Stomach (tissue), 19 donors: ENCODE data around the gene ESPN. TPM values are rescaled to one million over a fixed set of nuclear protein-coding genes. Genes with fewer than 3 reads are reported as not detected.

Experiments used
- DNase-seq, 2 donors: peaks; one replicate each; pipeline versions ENCODE4 v3.0.0 to v3.0.0-alpha.2; 2013 to 2019
- H3K27ac ChIP-seq, 5 donors: fragments of 200-600 bp in 4 of 5; sonication (generic) in 4 of 5; one replicate each; pipeline ENCODE4 v1.5.1; 2013 to 2019; ENCODE audit warnings: mild to moderate bottlenecking in 1 of 5, moderate library complexity in 1 of 5
- H3K27me3 ChIP-seq, 3 donors: fragments of 200-600 bp; sonication (generic); one replicate each; pipeline ENCODE4 v1.5.1; 2017 to 2019; ENCODE audit warnings: mixed run types in 1 of 3
- H3K36me3 ChIP-seq, 4 donors: fragments of 200-600 bp; sonication (generic); 1 replicate in 3 of 4; 2 replicates in 1 of 4; pipeline ENCODE4 v1.5.1; 2016 to 2019
- H3K4me1 ChIP-seq, 4 donors: fragments of 200-600 bp; sonication (generic); one replicate each; pipeline ENCODE4 v1.5.1; 2016 to 2019
- H3K4me3 ChIP-seq, 4 donors: fragments of 200-600 bp; sonication (generic) in 3 of 4; one replicate each; pipeline ENCODE4 v1.5.1; 2016 to 2019; ENCODE audit warnings: mild to moderate bottlenecking in 1 of 4
- H3K9me3 ChIP-seq, 4 donors: fragments of 200-600 bp; sonication (generic); one replicate each; pipeline ENCODE4 v1.5.1; 2016 to 2019
- EP300 ChIP-seq: sonication (generic); formaldehyde crosslinking; IDR thresholded peaks from one replicate; pipeline ENCODE4 v1.6.1; 2017; ENCODE audit warnings: antibody characterized with exemption
- POLR2A ChIP-seq, 4 donors: fragments of 450-650 bp; IDR thresholded peaks; one replicate each; pipeline ENCODE4 v1.6.1; 2016; ENCODE audit warnings: antibody characterized with exemption in 4 of 4, control low read depth in 2 of 4, mild to moderate bottlenecking in 1 of 4, moderate library complexity in 1 of 4
- POLR2AphosphoS5 ChIP-seq, 3 donors: sonication (generic); formaldehyde crosslinking; IDR thresholded peaks; one replicate each; pipeline ENCODE4 v1.6.1; 2016; ENCODE audit warnings: antibody characterized with exemption in 3 of 3
- WGBS, 5 donors: extraction: QIAGEN DNeasy Blood & Tissue Kit in 3 of 5; methylation state at CpG; one replicate each; pipeline versions ENCODE4 v1.1.5 to v1.1.7; 2013 to 2018; 5-methylcytosine and 5-hydroxymethylcytosine counted together
- intact Hi-C: fragments of 100-400 bp; cut with DNase I; formaldehyde crosslinking; loops from one replicate; pipeline ENCODE4 v1.15.1; 2023; ENCODE audit warnings: low total_unique reads
- long read RNA-seq, 10 donors: transcript quantifications; one replicate each; lab custom pipeline, GENCODE V29; 2026
- polyA plus RNA-seq, 3 donors: library from polyadenylated mRNA; stranded (reverse); fragments of 200-250 nt; gene quantifications; one replicate each; pipeline ENCODE4 v1.2.3, GENCODE V29; 2013
- total RNA-seq, 5 donors: library from RNA; depleted of rRNA; stranded (reverse); fragments of >200 nt; gene quantifications; one replicate each; pipeline versions ENCODE4 v1.1.0 to v1.2.3, GENCODE V29; 2014 to 2016
- TF ChIP-seq, protein P1 (sequence below), 7 experiments: fragments of 450-650 bp in 4 of 7; fragments of 200-600 bp in 3 of 7; sonication (generic) in 3 of 7; IDR thresholded peaks; one replicate each; pipeline ENCODE4 v1.5.1; 2016 to 2019; ENCODE audit warnings: antibody characterized with exemption in 7 of 7, control low read depth in 2 of 7, mild to moderate bottlenecking in 1 of 7
- donor health status: healthy with polysubstance abuse.
- donor health status: Bipolar disorder and iron deficiency.
- donor health status: healthy.

Gene ESPN, protein sequence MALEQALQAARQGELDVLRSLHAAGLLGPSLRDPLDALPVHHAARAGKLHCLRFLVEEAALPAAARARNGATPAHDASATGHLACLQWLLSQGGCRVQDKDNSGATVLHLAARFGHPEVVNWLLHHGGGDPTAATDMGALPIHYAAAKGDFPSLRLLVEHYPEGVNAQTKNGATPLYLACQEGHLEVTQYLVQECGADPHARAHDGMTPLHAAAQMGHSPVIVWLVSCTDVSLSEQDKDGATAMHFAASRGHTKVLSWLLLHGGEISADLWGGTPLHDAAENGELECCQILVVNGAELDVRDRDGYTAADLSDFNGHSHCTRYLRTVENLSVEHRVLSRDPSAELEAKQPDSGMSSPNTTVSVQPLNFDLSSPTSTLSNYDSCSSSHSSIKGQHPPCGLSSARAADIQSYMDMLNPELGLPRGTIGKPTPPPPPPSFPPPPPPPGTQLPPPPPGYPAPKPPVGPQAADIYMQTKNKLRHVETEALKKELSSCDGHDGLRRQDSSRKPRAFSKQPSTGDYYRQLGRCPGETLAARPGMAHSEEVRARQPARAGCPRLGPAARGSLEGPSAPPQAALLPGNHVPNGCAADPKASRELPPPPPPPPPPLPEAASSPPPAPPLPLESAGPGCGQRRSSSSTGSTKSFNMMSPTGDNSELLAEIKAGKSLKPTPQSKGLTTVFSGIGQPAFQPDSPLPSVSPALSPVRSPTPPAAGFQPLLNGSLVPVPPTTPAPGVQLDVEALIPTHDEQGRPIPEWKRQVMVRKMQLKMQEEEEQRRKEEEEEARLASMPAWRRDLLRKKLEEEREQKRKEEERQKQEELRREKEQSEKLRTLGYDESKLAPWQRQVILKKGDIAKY
- total RNA-seq, result 10 to 100 TPM in 1 of 5 donors, 1 to 10 TPM in 2, not detected in 2; 1.8 to 68.4 (median 4.9) TPM
- polyA plus RNA-seq, result 10 to 100 TPM in 1 of 3 donors, 1 to 10 TPM in 2; 1.5 to 18.0 (median 4.7) TPM
- long read RNA-seq, donor 1, result 0 reads
- long read RNA-seq, donor 2, result 0 reads
- long read RNA-seq, donor 3, partial matches to known transcripts, result 0 of 1 reads
- long read RNA-seq, donor 3, other reads (novel, unspliced or antisense), result 0 of 1 reads
- long read RNA-seq, donor 4, result 0 reads
- long read RNA-seq, donor 5, result 0 reads
- long read RNA-seq, donor 6, result 0 reads
- long read RNA-seq, donor 7, result 0 reads
- long read RNA-seq, donor 8, result 0 reads
- long read RNA-seq, donor 9, result 0 reads
- long read RNA-seq, donor 10, result 0 reads

- TF ChIP-seq POLR2A (IDR thresholded peaks at IDR 0.05) (no peak), POLR2AphosphoS5 (IDR thresholded peaks at IDR 0.05) (no peak), EP300 (no peak)
- TF ChIP-seq, protein P1, sequence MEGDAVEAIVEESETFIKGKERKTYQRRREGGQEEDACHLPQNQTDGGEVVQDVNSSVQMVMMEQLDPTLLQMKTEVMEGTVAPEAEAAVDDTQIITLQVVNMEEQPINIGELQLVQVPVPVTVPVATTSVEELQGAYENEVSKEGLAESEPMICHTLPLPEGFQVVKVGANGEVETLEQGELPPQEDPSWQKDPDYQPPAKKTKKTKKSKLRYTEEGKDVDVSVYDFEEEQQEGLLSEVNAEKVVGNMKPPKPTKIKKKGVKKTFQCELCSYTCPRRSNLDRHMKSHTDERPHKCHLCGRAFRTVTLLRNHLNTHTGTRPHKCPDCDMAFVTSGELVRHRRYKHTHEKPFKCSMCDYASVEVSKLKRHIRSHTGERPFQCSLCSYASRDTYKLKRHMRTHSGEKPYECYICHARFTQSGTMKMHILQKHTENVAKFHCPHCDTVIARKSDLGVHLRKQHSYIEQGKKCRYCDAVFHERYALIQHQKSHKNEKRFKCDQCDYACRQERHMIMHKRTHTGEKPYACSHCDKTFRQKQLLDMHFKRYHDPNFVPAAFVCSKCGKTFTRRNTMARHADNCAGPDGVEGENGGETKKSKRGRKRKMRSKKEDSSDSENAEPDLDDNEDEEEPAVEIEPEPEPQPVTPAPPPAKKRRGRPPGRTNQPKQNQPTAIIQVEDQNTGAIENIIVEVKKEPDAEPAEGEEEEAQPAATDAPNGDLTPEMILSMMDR (IDR thresholded peaks at IDR 0.05), result no peak
- H3K36me3 ChIP-seq, result no peaks in the 10 kb centered on the region
- peaks cover 39 to 65% (median 59%) of the 10 kb centered on the region in 4 donors for H3K4me1 ChIP-seq
- no peak within 1 kb of the TSS for H3K27ac ChIP-seq
- peaks cover 21 to 100% (median 88%) of the 10 kb centered on the region in 3 donors for H3K27me3 ChIP-seq
- peak within 1 kb of the TSS; percentile 25 to 41 (median 28) for H3K4me3 ChIP-seq
- intact Hi-C loops, result no loop called here
- WGBS, 5 donors, result 2 to 11% (median 5%) methylated on average over 5 to 97 of the region's 99 CpGs
- H3K9me3 ChIP-seq, result no peaks in the 10 kb centered on the region
- DNase-seq, result peak in 1 of 2 donors; percentile 43
These were observed at the start of gene ESPN for GRCh38 chr1:6424619-6425593. Gene ESPN, plus strand, starts transcription at chr1:6424776. Its CDS starts 180 bp downstream, at chr1:6424956.

- 70 to 81% (median 75%) methylated on average over 7 to 12 of the region's 12 CpGs for WGBS, 5 donors
- no peak for DNase-seq
- intact Hi-C loops, result no loop called here
These were observed 46.4 kb upstream of the ESPN start for GRCh38 chr1:6378096-6378746.

DNA sequence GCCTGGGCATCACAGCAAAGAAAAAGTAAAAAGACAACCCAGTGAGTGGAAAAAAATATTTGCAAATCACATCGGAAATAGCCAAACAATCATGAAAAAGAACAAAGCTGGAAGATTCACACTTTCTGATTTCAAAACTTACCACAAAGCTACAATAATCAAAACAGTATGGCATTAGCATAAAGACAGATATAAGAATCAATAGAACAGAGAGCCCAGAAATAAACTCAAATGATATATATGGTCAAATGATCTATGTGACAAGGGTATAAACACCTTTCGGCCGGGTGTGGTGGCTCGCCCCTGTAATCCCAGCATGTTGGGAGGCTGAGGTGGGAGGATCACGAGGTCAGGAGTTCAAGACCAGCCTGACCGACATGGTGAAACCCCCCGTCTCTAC is 44.5 kb upstream of the ESPN start:
- Histone ChIP-seq H3K27ac (no peak overlapping the region), H3K36me3 (no peaks in the 10 kb centered on the region), H3K4me1 (peaks cover 0 to 7% (median 3%) of the 10 kb centered on the region in 4 donors), H3K9me3 (no peaks in the 10 kb centered on the region), H3K27me3 (no peaks in the 10 kb centered on the region), H3K4me3 (no peak overlapping the region)
- no peak for DNase-seq
- intact Hi-C loops, result no loop called here
- TF ChIP-seq, protein P1 (IDR thresholded peaks at IDR 0.05), result no peak
- TF ChIP-seq POLR2AphosphoS5 (IDR thresholded peaks at IDR 0.05) (no peak), POLR2A (IDR thresholded peaks at IDR 0.05) (no peak), EP300 (no peak)
- 91 to 99% (median 97%) methylated on average over 7 of the region's 7 CpGs for WGBS, 5 donors

More at GRCh38 chr1:6378096-6378746, 46.4 kb upstream of the ESPN start:
- H3K4me1 ChIP-seq, result peaks cover 0 to 10% (median 4%) of the 10 kb centered on the region in 4 donors
- no peaks in the 10 kb centered on the region for H3K36me3 ChIP-seq
- TF ChIP-seq EP300 (no peak), POLR2AphosphoS5 (IDR thresholded peaks at IDR 0.05) (no peak), POLR2A (IDR thresholded peaks at IDR 0.05) (no peak)
- TF ChIP-seq, protein P1 (IDR thresholded peaks at IDR 0.05), result no peak
- no peaks in the 10 kb centered on the region for H3K27me3 ChIP-seq
- H3K4me3 ChIP-seq, result no peak overlapping the region
- H3K9me3 ChIP-seq, result no peaks in the 10 kb centered on the region
- no peak overlapping the region for H3K27ac ChIP-seq
